IMR-90 (cell line): ENCODE measurements around the gene STK40.

Experiments
- CEBPB ChIP-seq: IDR thresholded peaks from 2 replicates; pipeline ENCODE4 v1.6.1; 2012; ENCODE audit warnings: low read depth, low read length, improper control_type of control experiment
- MXI1 ChIP-seq: IDR thresholded peaks from 2 replicates; pipeline ENCODE4 v1.6.1; 2012; ENCODE audit warnings: low read depth, mild to moderate bottlenecking, low read length, moderate library complexity, borderline replicate concordance
- POLR2A ChIP-seq: IDR thresholded peaks from 2 replicates; pipeline ENCODE4 v1.6.1; 2012; ENCODE audit warnings: mild to moderate bottlenecking, low read depth, low read length
- TF ChIP-seq, protein P1 (sequence below): conservative IDR thresholded peaks from 2 replicates; pipeline ENCODE4 v1.5.1; 2012; ENCODE audit warnings: mild to moderate bottlenecking, low read depth, low read length, improper control_type of control experiment
- TF ChIP-seq, protein P2 (sequence below): fragments of 150-350 bp; IDR thresholded peaks from 2 replicates; pipeline ENCODE4 v1.6.1; 2017; ENCODE audit warnings: mild to moderate bottlenecking, antibody characterized with exemption, low read length, low read depth

DNA sequence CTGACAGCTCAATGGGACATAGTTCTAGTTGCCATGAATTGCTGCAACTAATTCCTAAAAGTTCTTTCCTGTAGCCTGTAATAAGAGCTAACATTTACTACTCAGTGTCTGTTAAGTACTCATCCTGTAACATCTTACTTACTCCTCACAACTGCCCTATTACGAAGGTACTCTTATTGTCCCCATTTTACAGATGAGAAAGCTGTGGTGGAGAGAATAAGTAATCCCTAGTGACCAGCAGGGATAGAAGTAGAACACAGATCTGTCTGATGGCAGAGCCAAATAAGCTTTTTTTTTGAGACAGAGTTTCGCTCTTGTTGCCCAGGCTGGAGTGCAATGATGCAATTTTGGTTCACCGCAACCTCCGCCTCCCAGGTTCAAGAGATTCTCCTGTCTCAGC is 3.1 kb downstream of the STK40 start:
- TF ChIP-seq, protein P1, sequence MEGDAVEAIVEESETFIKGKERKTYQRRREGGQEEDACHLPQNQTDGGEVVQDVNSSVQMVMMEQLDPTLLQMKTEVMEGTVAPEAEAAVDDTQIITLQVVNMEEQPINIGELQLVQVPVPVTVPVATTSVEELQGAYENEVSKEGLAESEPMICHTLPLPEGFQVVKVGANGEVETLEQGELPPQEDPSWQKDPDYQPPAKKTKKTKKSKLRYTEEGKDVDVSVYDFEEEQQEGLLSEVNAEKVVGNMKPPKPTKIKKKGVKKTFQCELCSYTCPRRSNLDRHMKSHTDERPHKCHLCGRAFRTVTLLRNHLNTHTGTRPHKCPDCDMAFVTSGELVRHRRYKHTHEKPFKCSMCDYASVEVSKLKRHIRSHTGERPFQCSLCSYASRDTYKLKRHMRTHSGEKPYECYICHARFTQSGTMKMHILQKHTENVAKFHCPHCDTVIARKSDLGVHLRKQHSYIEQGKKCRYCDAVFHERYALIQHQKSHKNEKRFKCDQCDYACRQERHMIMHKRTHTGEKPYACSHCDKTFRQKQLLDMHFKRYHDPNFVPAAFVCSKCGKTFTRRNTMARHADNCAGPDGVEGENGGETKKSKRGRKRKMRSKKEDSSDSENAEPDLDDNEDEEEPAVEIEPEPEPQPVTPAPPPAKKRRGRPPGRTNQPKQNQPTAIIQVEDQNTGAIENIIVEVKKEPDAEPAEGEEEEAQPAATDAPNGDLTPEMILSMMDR = no peak
- TF ChIP-seq MXI1 = no peak
- TF ChIP-seq POLR2A = no peak
- no peak for TF ChIP-seq CEBPB
- TF ChIP-seq, protein P2, sequence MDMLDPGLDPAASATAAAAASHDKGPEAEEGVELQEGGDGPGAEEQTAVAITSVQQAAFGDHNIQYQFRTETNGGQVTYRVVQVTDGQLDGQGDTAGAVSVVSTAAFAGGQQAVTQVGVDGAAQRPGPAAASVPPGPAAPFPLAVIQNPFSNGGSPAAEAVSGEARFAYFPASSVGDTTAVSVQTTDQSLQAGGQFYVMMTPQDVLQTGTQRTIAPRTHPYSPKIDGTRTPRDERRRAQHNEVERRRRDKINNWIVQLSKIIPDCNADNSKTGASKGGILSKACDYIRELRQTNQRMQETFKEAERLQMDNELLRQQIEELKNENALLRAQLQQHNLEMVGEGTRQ = no peak
